Neural progenitor cell (in vitro differentiated cells): ENCODE results near the gene GALNT13. TPM values are rescaled to one million over a fixed set of nuclear protein-coding genes. Genes with fewer than 3 reads are reported as not detected.
A peak's percentile ranks its signal among the peaks of the same experiment; 100 is the strongest.

ENCODE experiments used
- DNase-seq: peaks from one replicate; pipeline ENCODE4 v3.0.0-alpha.2; 2016; ENCODE audit warnings: low spot score
- H2AFZ ChIP-seq: fragments of 200-600 bp; sonication (generic); replicated peaks from 2 replicates; pipeline ENCODE4 v1.6.1; 2016; ENCODE audit warnings: antibody characterized with exemption
- H3F3A ChIP-seq: fragments of 200-600 bp; sonication (generic); 2 replicates; pipeline ENCODE4 v1.6.1; 2016; ENCODE audit warnings: antibody characterized with exemption, low read depth
- H3K27ac ChIP-seq: fragments of 200-600 bp; sonication (generic); 2 replicates; pipeline ENCODE4 v1.5.1; 2016; ENCODE audit warnings: mild to moderate bottlenecking
- H3K27me3 ChIP-seq: fragments of 200-600 bp; sonication (generic); 2 replicates; pipeline ENCODE4 v1.6.1; 2016; ENCODE audit warnings: mild to moderate bottlenecking, moderate library complexity
- H3K36me3 ChIP-seq: fragments of 200-600 bp; sonication (generic); 2 replicates; pipeline ENCODE4 v1.5.1; 2016
- H3K4me1 ChIP-seq: fragments of 200-600 bp; sonication (generic); 2 replicates; pipeline ENCODE4 v1.6.1; 2016; ENCODE audit warnings: mixed run types
- H3K4me2 ChIP-seq: fragments of 200-600 bp; sonication (generic); 2 replicates; pipeline ENCODE4 v1.6.1; 2016
- H3K4me3 ChIP-seq: fragments of 200-600 bp; sonication (generic); 2 replicates; pipeline ENCODE4 v1.5.1; 2016
- H3K79me2 ChIP-seq: fragments of 200-600 bp; sonication (generic); 2 replicates; pipeline ENCODE4 v1.6.1; 2016; ENCODE audit warnings: low read depth
- H3K9ac ChIP-seq: fragments of 200-600 bp; sonication (generic); 2 replicates; pipeline ENCODE4 v1.6.1; 2016
- H3K9me3 ChIP-seq: fragments of 200-600 bp; sonication (generic); 2 replicates; pipeline ENCODE4 v1.5.1; 2016; ENCODE audit warnings: low read depth
- H4K20me1 ChIP-seq: fragments of 200-600 bp; sonication (generic); 2 replicates; pipeline ENCODE4 v1.6.1; 2016; ENCODE audit warnings: low read depth
- H3K27ac Mint-ChIP-seq: 3 replicates; pipeline ENCODE4 v1.8.0; 2021; ENCODE audit warnings: mixed read lengths
- H3K27me3 Mint-ChIP-seq: 2 replicates; pipeline ENCODE4 v1.8.0; 2022; ENCODE audit warnings: low read depth, mild to moderate bottlenecking, inconsistent platforms, moderate library complexity, mixed read lengths; ENCODE audit not compliant: insufficient read depth
- H3K36me3 Mint-ChIP-seq: 3 replicates; pipeline ENCODE4 v1.8.0; 2021; ENCODE audit warnings: mixed read lengths
- H3K4me1 Mint-ChIP-seq: 3 replicates; pipeline ENCODE4 v1.8.0; 2021; ENCODE audit warnings: mixed read lengths
- H3K4me3 Mint-ChIP-seq: 3 replicates; pipeline ENCODE4 v1.8.0; 2021; ENCODE audit warnings: mild to moderate bottlenecking, moderate library complexity, mixed read lengths
- H3K9me3 Mint-ChIP-seq: 3 replicates; pipeline ENCODE4 v1.8.0; 2020; ENCODE audit warnings: mixed read lengths
- CTCF ChIP-seq: fragments of 200-600 bp; sonication (generic); IDR thresholded peaks from 2 replicates; pipeline ENCODE4 v1.5.1; 2017; ENCODE audit warnings: antibody characterized with exemption, mild to moderate bottlenecking
- EZH2 ChIP-seq: fragments of 200-600 bp; sonication (generic); IDR thresholded peaks from 2 replicates; pipeline ENCODE4 v1.6.1; 2017; ENCODE audit warnings: antibody characterized with exemption, mild to moderate bottlenecking, moderate library complexity
- EZH2phosphoT487 ChIP-seq: fragments of 200-600 bp; sonication (generic); IDR thresholded peaks from 2 replicates; pipeline ENCODE4 v1.6.1; 2017; ENCODE audit warnings: antibody characterized with exemption
- total RNA-seq: library from RNA; depleted of rRNA; stranded (reverse); fragments of >200 nt; gene quantifications from 2 replicates; pipeline ENCODE4 v1.2.3, GENCODE V29; 2015; ENCODE audit warnings: low replicate concordance

Gene GALNT13
- total RNA-seq, 1 donor from 2014 or later = 5.9 TPM

DNA sequence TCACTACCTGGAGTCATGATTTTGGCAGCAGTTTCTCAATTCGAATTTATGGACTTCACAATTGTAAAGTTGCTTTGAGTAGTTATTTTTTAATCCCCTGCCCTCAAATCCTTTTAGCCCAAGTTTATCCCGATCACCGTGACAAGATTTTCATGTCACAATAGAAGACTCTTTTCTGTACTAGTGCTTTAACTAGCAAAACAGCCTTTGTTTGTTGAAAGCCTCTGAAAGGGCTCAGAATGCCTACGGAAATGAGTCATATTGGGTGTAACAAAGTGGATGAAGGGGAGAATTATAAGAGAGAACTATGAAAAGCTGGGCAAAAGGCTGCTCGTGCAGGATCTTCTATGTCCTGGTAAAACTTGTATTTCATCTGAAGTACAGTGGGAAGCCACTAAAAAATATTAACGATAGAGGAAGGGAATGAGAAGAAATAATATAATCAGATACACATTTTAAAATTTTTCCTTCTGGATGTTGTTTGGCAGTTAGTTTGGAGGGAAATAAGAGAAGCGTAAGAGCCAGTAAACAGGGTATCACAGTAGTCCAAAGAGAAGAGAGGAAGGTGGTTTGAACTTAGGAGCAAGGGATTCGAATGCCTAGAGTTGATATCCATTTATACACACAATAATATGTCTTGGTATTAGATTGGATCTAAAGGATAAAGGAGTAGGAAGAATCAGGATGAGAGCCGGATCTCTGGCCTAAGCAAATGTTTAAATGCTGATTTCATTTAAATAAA is 114.9 kb downstream of the GALNT13 start:
- Histone ChIP-seq H3K27me3 (no peaks in the 10 kb centered on the region), H3K4me3 (no peak overlapping the region), H3K27ac (no peak overlapping the region), H3K4me2 (no peak overlapping the region), H3K4me1 (peaks cover 5% of the 10 kb centered on the region), H3K36me3 (no peaks in the 10 kb centered on the region), H3K9ac (no peak overlapping the region), H3K79me2 (no peaks in the 10 kb centered on the region), H3K9me3 (no peaks in the 10 kb centered on the region), H2AFZ (no peak overlapping the region), H4K20me1 (no peaks in the 10 kb centered on the region), H3F3A (no peaks in the 10 kb centered on the region)
- TF ChIP-seq CTCF = no peak
- TF ChIP-seq EZH2phosphoT487 = no peak
- TF ChIP-seq EZH2 = no peak
- Mint-ChIP-seq H3K4me1 (peaks cover 19% of the 10 kb centered on the region), H3K36me3 (no peaks in the 10 kb centered on the region), H3K4me3 (peak overlapping the region; percentile 1), H3K9me3 (no peaks in the 10 kb centered on the region), H3K27ac (peak overlapping the region; percentile 59), H3K27me3 (peaks cover 4% of the 10 kb centered on the region)
- peak; percentile 18 for DNase-seq

DNA sequence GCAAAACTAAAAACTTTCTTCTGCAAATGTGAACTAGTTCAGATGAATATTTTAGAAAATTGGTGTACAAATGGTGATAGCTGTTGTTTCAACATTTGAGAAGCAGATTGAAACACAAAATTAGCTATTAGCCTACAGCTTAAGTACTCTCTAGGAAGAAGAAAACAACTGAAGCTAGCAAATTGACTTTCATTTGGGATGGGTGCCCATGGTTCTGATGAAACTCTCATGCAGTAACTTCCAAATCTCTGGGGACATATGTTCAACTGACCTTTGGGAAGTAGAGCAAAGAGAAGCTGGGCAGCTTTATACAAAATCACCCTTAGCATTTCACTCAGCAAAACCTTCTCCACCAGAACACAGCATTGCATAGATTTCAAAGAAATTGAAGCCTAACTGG is 119.0 kb downstream of the GALNT13 start:
- H3K4me3 ChIP-seq = no peak overlapping the region
- H3K9ac ChIP-seq = no peak overlapping the region
- peaks cover 5% of the 10 kb centered on the region for H3K4me1 ChIP-seq
- no peak overlapping the region for H3K27ac Mint-ChIP-seq
- no peak overlapping the region for H3K4me2 ChIP-seq
- no peaks in the 10 kb centered on the region for H3K79me2 ChIP-seq
- H3K27me3 Mint-ChIP-seq = peaks cover 4% of the 10 kb centered on the region
- no peak for TF ChIP-seq CTCF
- H3K36me3 Mint-ChIP-seq = no peaks in the 10 kb centered on the region
- no peaks in the 10 kb centered on the region for H3K36me3 ChIP-seq
- DNase-seq = no peak
- H3K9me3 ChIP-seq = no peaks in the 10 kb centered on the region
- no peak overlapping the region for H3K4me3 Mint-ChIP-seq
- H3K27ac ChIP-seq = no peak overlapping the region
- H4K20me1 ChIP-seq = no peaks in the 10 kb centered on the region
- H3K9me3 Mint-ChIP-seq = no peaks in the 10 kb centered on the region
- no peaks in the 10 kb centered on the region for H3K27me3 ChIP-seq
- peaks cover 18% of the 10 kb centered on the region for H3K4me1 Mint-ChIP-seq
- no peak overlapping the region for H2AFZ ChIP-seq
- H3F3A ChIP-seq = no peaks in the 10 kb centered on the region

DNA sequence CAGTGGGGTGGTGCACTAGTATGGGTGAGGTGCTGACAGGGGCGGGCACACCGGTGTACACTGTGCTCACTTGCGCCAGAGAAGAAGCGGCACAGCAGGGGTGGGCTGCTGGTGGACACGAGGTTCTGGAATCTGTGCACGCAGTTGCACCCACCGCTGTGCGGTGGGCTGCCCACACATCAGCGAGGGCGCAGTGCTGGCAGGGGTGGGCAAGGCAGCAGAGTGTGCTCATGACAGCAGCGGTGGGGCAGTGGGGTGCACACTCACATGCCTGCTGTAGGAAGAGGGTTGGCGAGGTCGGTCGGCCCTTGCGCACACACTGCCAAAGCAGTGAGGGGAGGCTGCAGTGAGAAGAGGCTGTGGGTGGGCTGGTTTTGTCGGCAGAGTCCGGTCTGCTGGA is 141.8 kb downstream of the GALNT13 start:
- no peak overlapping the region for H3K4me3 Mint-ChIP-seq
- no peaks in the 10 kb centered on the region for H3K27me3 ChIP-seq
- no peak overlapping the region for H3K9ac ChIP-seq
- H3K27ac ChIP-seq = no peak overlapping the region
- no peaks in the 10 kb centered on the region for H3K27me3 Mint-ChIP-seq
- H3K4me1 Mint-ChIP-seq = no peaks in the 10 kb centered on the region
- H3K4me1 ChIP-seq = no peaks in the 10 kb centered on the region
- no peak for DNase-seq
- H3K79me2 ChIP-seq = no peaks in the 10 kb centered on the region
- H3K4me2 ChIP-seq = no peak overlapping the region
- no peaks in the 10 kb centered on the region for H3K9me3 ChIP-seq
- H3K4me3 ChIP-seq = no peak overlapping the region
- TF ChIP-seq EZH2phosphoT487 (no peak), CTCF (no peak), EZH2 (no peak)
- H4K20me1 ChIP-seq = no peaks in the 10 kb centered on the region
- no peaks in the 10 kb centered on the region for H3F3A ChIP-seq
- H2AFZ ChIP-seq = no peak overlapping the region
- no peak overlapping the region for H3K27ac Mint-ChIP-seq
- H3K36me3 ChIP-seq = no peaks in the 10 kb centered on the region
- H3K36me3 Mint-ChIP-seq = peaks cover 4% of the 10 kb centered on the region
- H3K9me3 Mint-ChIP-seq = peaks cover 12% of the 10 kb centered on the region
